OCI-LY3 (cell line): Measurements from ENCODE around the gene CUX1.

Experiments
- EZH2phosphoT487 ChIP-seq: fragments of 200-600 bp; shearing (Covaris generic); IDR thresholded peaks from 2 replicates; pipeline ENCODE4 v1.6.1; 2018; ENCODE audit warnings: antibody characterized with exemption, mixed run types, low read depth
- TF ChIP-seq, protein P1 (sequence below): fragments of 200-600, 300-600 bp; sonication (generic); IDR thresholded peaks from 2 replicates; pipeline ENCODE4 v1.5.1; 2014; ENCODE audit warnings: antibody characterized with exemption, low read length, low read depth

DNA sequence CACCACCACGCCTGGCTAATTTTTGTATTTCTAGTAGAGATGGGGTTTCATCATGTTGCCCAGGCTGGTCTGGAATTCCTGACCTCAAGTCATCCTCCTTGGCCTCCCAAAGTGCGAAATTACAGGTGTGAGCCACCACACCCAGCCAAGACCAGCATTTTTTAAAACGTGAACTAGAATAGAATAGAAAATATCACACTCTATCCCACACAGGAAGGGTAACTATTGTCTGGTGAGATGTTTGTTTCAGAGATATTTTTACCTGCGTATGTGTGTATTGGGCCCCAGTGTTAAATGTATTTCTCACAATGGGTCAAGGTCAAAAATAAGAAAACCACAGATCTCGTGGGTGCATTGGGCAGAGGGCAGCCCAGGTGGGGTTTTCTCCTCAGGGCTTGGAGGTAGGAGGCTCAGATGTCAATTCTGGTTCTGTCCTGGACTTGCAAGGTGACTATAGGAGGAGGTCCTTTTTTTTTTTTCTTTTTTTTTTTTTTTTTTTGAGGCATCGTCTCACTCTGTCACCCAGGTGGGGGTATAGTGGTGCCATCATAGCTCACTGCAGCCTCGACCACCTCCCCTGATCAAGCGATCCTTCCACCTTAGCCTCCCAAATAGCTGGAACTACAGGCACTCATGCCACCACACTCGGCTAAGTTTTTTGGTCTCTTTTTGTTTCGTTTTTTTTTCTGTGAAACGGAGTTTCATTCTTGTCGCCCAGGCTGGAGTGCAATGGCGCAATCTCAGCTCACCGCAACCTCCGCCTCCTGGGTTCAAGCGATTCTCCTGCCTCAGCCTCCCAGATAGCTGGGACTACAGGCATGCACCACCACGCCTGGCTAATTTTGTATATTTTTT lies 488.2 kb downstream of the CUX1 start:
- TF ChIP-seq, protein P1, sequence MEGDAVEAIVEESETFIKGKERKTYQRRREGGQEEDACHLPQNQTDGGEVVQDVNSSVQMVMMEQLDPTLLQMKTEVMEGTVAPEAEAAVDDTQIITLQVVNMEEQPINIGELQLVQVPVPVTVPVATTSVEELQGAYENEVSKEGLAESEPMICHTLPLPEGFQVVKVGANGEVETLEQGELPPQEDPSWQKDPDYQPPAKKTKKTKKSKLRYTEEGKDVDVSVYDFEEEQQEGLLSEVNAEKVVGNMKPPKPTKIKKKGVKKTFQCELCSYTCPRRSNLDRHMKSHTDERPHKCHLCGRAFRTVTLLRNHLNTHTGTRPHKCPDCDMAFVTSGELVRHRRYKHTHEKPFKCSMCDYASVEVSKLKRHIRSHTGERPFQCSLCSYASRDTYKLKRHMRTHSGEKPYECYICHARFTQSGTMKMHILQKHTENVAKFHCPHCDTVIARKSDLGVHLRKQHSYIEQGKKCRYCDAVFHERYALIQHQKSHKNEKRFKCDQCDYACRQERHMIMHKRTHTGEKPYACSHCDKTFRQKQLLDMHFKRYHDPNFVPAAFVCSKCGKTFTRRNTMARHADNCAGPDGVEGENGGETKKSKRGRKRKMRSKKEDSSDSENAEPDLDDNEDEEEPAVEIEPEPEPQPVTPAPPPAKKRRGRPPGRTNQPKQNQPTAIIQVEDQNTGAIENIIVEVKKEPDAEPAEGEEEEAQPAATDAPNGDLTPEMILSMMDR: no peak
- TF ChIP-seq EZH2phosphoT487: no peak
